KOPT-K1 (cell line): ENCODE results near the gene CCDC50.

Experiments
- H3K27ac ChIP-seq: fragments of 200-600 bp; sonication (generic); 2 replicates; pipeline ENCODE4 v1.5.1; 2016; ENCODE audit warnings: antibody characterized with exemption, mild to moderate bottlenecking, low read depth, low read length; ENCODE audit not compliant: poor library complexity, severe bottlenecking
- H3K36me3 ChIP-seq: fragments of 200-600 bp; sonication (generic); 2 replicates; pipeline ENCODE4 v1.5.1; 2017; ENCODE audit warnings: antibody characterized with exemption, mild to moderate bottlenecking, low read length, moderate library complexity; ENCODE audit not compliant: insufficient read depth
- H3K9me3 ChIP-seq: fragments of 200-600 bp; sonication (generic); 2 replicates; pipeline ENCODE4 v1.5.1; 2017; ENCODE audit warnings: antibody characterized with exemption, low read length, mild to moderate bottlenecking; ENCODE audit not compliant: insufficient read depth, poor library complexity, severe bottlenecking

Gene CCDC50

GRCh38 chr3:191331388-191331787 lies 2.2 kb downstream of the CCDC50 start:
- no peak overlapping the region for H3K27ac ChIP-seq
- H3K9me3 ChIP-seq, result no peaks in the 10 kb centered on the region
- H3K36me3 ChIP-seq, result no peaks in the 10 kb centered on the region

- Histone ChIP-seq H3K36me3 (no peaks in the 10 kb centered on the region), H3K27ac (no peak overlapping the region), H3K9me3 (no peaks in the 10 kb centered on the region)
Measured at GRCh38 chr3:191333298-191333880, 4.2 kb downstream of the CCDC50 start.

GRCh38 chr3:191334346-191334893 lies 5.2 kb downstream of the CCDC50 start:
- H3K36me3 ChIP-seq, result no peaks in the 10 kb centered on the region
- no peaks in the 10 kb centered on the region for H3K9me3 ChIP-seq
- H3K27ac ChIP-seq, result no peak overlapping the region

GRCh38 chr3:191336833-191337232 lies 7.6 kb downstream of the CCDC50 start:
- Histone ChIP-seq H3K36me3 (no peaks in the 10 kb centered on the region), H3K9me3 (no peaks in the 10 kb centered on the region), H3K27ac (no peak overlapping the region)

- Histone ChIP-seq H3K36me3 (no peaks in the 10 kb centered on the region), H3K27ac (no peak overlapping the region), H3K9me3 (no peaks in the 10 kb centered on the region)
Measured at GRCh38 chr3:191338177-191338488, 8.9 kb downstream of the CCDC50 start.

GRCh38 chr3:191339316-191339917 lies 10.2 kb downstream of the CCDC50 start:
- no peaks in the 10 kb centered on the region for H3K36me3 ChIP-seq
- H3K9me3 ChIP-seq, result no peaks in the 10 kb centered on the region
- no peak overlapping the region for H3K27ac ChIP-seq

GRCh38 chr3:191340351-191340750 lies 11.2 kb downstream of the CCDC50 start:
- no peaks in the 10 kb centered on the region for H3K9me3 ChIP-seq
- H3K36me3 ChIP-seq, result no peaks in the 10 kb centered on the region
- no peak overlapping the region for H3K27ac ChIP-seq

- Histone ChIP-seq H3K27ac (no peak overlapping the region), H3K9me3 (no peaks in the 10 kb centered on the region), H3K36me3 (no peaks in the 10 kb centered on the region)
Measured at GRCh38 chr3:191340966-191341365, 11.8 kb downstream of the CCDC50 start.

- no peak overlapping the region for H3K27ac ChIP-seq
- H3K36me3 ChIP-seq, result no peaks in the 10 kb centered on the region
- H3K9me3 ChIP-seq, result no peaks in the 10 kb centered on the region
Measured at GRCh38 chr3:191342006-191342405, 12.8 kb downstream of the CCDC50 start.

GRCh38 chr3:191342411-191342810 lies 13.2 kb downstream of the CCDC50 start:
- H3K9me3 ChIP-seq, result no peaks in the 10 kb centered on the region
- no peak overlapping the region for H3K27ac ChIP-seq
- no peaks in the 10 kb centered on the region for H3K36me3 ChIP-seq

- no peaks in the 10 kb centered on the region for H3K36me3 ChIP-seq
- no peak overlapping the region for H3K27ac ChIP-seq
- no peaks in the 10 kb centered on the region for H3K9me3 ChIP-seq
Measured at GRCh38 chr3:191343115-191343514, 13.9 kb downstream of the CCDC50 start.

- Histone ChIP-seq H3K9me3 (no peaks in the 10 kb centered on the region), H3K36me3 (no peaks in the 10 kb centered on the region), H3K27ac (no peak overlapping the region)
Measured at GRCh38 chr3:191343913-191344312, 14.7 kb downstream of the CCDC50 start.

- Histone ChIP-seq H3K27ac (no peak overlapping the region), H3K36me3 (no peaks in the 10 kb centered on the region), H3K9me3 (no peaks in the 10 kb centered on the region)
Measured at GRCh38 chr3:191345334-191345733, 16.1 kb downstream of the CCDC50 start.

GRCh38 chr3:191347228-191347627 lies 18.0 kb downstream of the CCDC50 start:
- Histone ChIP-seq H3K36me3 (no peaks in the 10 kb centered on the region), H3K9me3 (no peaks in the 10 kb centered on the region), H3K27ac (no peak overlapping the region)

GRCh38 chr3:191348098-191348497 lies 18.9 kb downstream of the CCDC50 start:
- H3K36me3 ChIP-seq, result no peaks in the 10 kb centered on the region
- no peak overlapping the region for H3K27ac ChIP-seq
- H3K9me3 ChIP-seq, result no peaks in the 10 kb centered on the region

- H3K36me3 ChIP-seq, result no peaks in the 10 kb centered on the region
- no peak overlapping the region for H3K27ac ChIP-seq
- H3K9me3 ChIP-seq, result no peaks in the 10 kb centered on the region
Measured at GRCh38 chr3:191350396-191351090, 21.3 kb downstream of the CCDC50 start.
